HUES6 (cell line): Measurements from ENCODE around the gene TRPC4.
"Not testable (repeated sequence)": the region's sequence is repeated elsewhere in the genome, so short reads cannot be mapped to it uniquely, and the experiment has no call there.

ENCODE experiments used
- H3K27ac ChIP-seq: 2 replicates; pipeline ENCODE4 v1.7.0; 2013; ENCODE audit warnings: low read depth, mild to moderate bottlenecking, low read length, inconsistent platforms
- H3K27me3 ChIP-seq: 2 replicates; pipeline ENCODE4 v1.6.1; 2013; ENCODE audit warnings: low read length; ENCODE audit not compliant: control insufficient read depth, insufficient read depth
- H3K36me3 ChIP-seq: 2 replicates; pipeline ENCODE4 v1.6.1; 2013; ENCODE audit warnings: low read length; ENCODE audit not compliant: control insufficient read depth, insufficient read depth
- H3K4me1 ChIP-seq: 2 replicates; pipeline ENCODE4 v1.6.1; 2013; ENCODE audit warnings: low read length; ENCODE audit not compliant: control insufficient read depth, insufficient read depth
- H3K4me3 ChIP-seq: 2 replicates; pipeline ENCODE4 v1.5.1; 2013; ENCODE audit warnings: low read depth, low read length
- H3K9ac ChIP-seq: one replicate; pipeline ENCODE4 v1.6.1; 2013; ENCODE audit warnings: mild to moderate bottlenecking, low read length
- H3K9me3 ChIP-seq: 2 replicates; pipeline ENCODE4 v1.6.1; 2013; ENCODE audit warnings: low read depth, low read length; ENCODE audit not compliant: control insufficient read depth, insufficient read depth

Gene TRPC4

GRCh38 chr13:37613236-37613635 lies 256.3 kb downstream of the TRPC4 start:
- no peak overlapping the region for H3K9ac ChIP-seq
- H3K4me3 ChIP-seq: no peak overlapping the region
- H3K36me3 ChIP-seq: no peaks in the 10 kb centered on the region
- no peak overlapping the region for H3K27ac ChIP-seq
- no peaks in the 10 kb centered on the region for H3K27me3 ChIP-seq
- no peaks in the 10 kb centered on the region for H3K9me3 ChIP-seq
- peaks cover 13% of the 10 kb centered on the region; the same call in 1 of the 2 replicates for H3K4me1 ChIP-seq

- Histone ChIP-seq H3K27ac (no peak overlapping the region), H3K9ac (no peak overlapping the region), H3K4me1 (no peaks in the 10 kb centered on the region), H3K27me3 (no peaks in the 10 kb centered on the region), H3K36me3 (no peaks in the 10 kb centered on the region), H3K9me3 (no peaks in the 10 kb centered on the region), H3K4me3 (no peak overlapping the region)
Observed at GRCh38 chr13:37608750-37609339, 260.7 kb downstream of the TRPC4 start.

GRCh38 chr13:37602733-37603381 lies 266.7 kb downstream of the TRPC4 start:
- Histone ChIP-seq H3K4me3 (no peak overlapping the region), H3K27ac (no peak overlapping the region), H3K9me3 (no peaks in the 10 kb centered on the region), H3K36me3 (no peaks in the 10 kb centered on the region), H3K9ac (no peak overlapping the region), H3K4me1 (0 out of 2 replicates have a peak, but pooled peaks cover 8% of the 10 kb centered on the region), H3K27me3 (no peaks in the 10 kb centered on the region)

GRCh38 chr13:37601648-37602440 lies 267.7 kb downstream of the TRPC4 start:
- Histone ChIP-seq H3K4me3 (no peak overlapping the region), H3K9me3 (no peaks in the 10 kb centered on the region), H3K4me1 (0 out of 2 replicates have a peak, but pooled peaks cover 8% of the 10 kb centered on the region), H3K36me3 (no peaks in the 10 kb centered on the region), H3K27me3 (no peaks in the 10 kb centered on the region), H3K9ac (no peak overlapping the region), H3K27ac (no peak overlapping the region)

- Histone ChIP-seq H3K9ac (no peak overlapping the region), H3K27me3 (no peaks in the 10 kb centered on the region), H3K27ac (no peak overlapping the region), H3K36me3 (no peaks in the 10 kb centered on the region), H3K4me3 (no peak overlapping the region), H3K9me3 (no peaks in the 10 kb centered on the region), H3K4me1 (peaks cover 18% of the 10 kb centered on the region)
Observed at GRCh38 chr13:37599519-37599918, 270.1 kb downstream of the TRPC4 start.

GRCh38 chr13:37598597-37598996 lies 271.0 kb downstream of the TRPC4 start, which contains the start of gene POSTN:
Gene POSTN, minus strand, starts transcription at chr13:37598768. Its CDS starts 42 bp downstream, at chr13:37598726.
- no peaks in the 10 kb centered on the region for H3K36me3 ChIP-seq
- H3K27ac ChIP-seq: no peak within 1 kb of the TSS
- H3K4me1 ChIP-seq: peaks cover 21% of the 10 kb centered on the region
- H3K9me3 ChIP-seq: no peaks in the 10 kb centered on the region
- no peak within 1 kb of the TSS for H3K4me3 ChIP-seq
- no peak within 1 kb of the TSS for H3K9ac ChIP-seq
- H3K27me3 ChIP-seq: no peaks in the 10 kb centered on the region

- Histone ChIP-seq H3K4me1 (peaks cover 21% of the 10 kb centered on the region), H3K27me3 (no peaks in the 10 kb centered on the region), H3K9ac (no peak overlapping the region), H3K36me3 (no peaks in the 10 kb centered on the region), H3K27ac (no peak overlapping the region), H3K4me3 (no peak overlapping the region), H3K9me3 (no peaks in the 10 kb centered on the region)
Observed at GRCh38 chr13:37597477-37598025, 272.0 kb downstream of the TRPC4 start.

- Histone ChIP-seq H3K9me3 (no peaks in the 10 kb centered on the region), H3K4me3 (no peak overlapping the region), H3K27me3 (no peaks in the 10 kb centered on the region), H3K4me1 (peaks cover 17% of the 10 kb centered on the region), H3K36me3 (no peaks in the 10 kb centered on the region), H3K9ac (no peak overlapping the region), H3K27ac (no peak overlapping the region)
Observed at GRCh38 chr13:37596805-37597204, 272.8 kb downstream of the TRPC4 start.

GRCh38 chr13:37595162-37595561 lies 274.4 kb downstream of the TRPC4 start:
- Histone ChIP-seq H3K4me1 (peaks cover 14% of the 10 kb centered on the region), H3K4me3 (0 out of 2 replicates have a peak overlapping the region, but pooled peaks have one; percentile 2), H3K9ac (no peak overlapping the region), H3K27me3 (no peaks in the 10 kb centered on the region), H3K36me3 (no peaks in the 10 kb centered on the region), H3K27ac (peak overlapping the region; percentile 51; the same call in 1 of the 2 replicates), H3K9me3 (no peaks in the 10 kb centered on the region)

- peaks cover 14% of the 10 kb centered on the region for H3K4me1 ChIP-seq
- H3K27me3 ChIP-seq: no peaks in the 10 kb centered on the region
- no peaks in the 10 kb centered on the region for H3K9me3 ChIP-seq
- no peaks in the 10 kb centered on the region for H3K36me3 ChIP-seq
- no peak overlapping the region for H3K4me3 ChIP-seq
- no peak overlapping the region for H3K9ac ChIP-seq
- H3K27ac ChIP-seq: peak overlapping the region; percentile 51
Observed at GRCh38 chr13:37594550-37594949, 275.0 kb downstream of the TRPC4 start.

GRCh38 chr13:37589381-37589780 lies 280.2 kb downstream of the TRPC4 start:
- not testable (repeated sequence) for H3K27me3 ChIP-seq, H3K36me3 ChIP-seq, H3K4me1 ChIP-seq, H3K4me3 ChIP-seq, H3K27ac ChIP-seq, H3K9me3 ChIP-seq, H3K9ac ChIP-seq
